Astrocyte (in vitro differentiated cells and primary cell): ENCODE measurements around the gene PLP2. TPM values are rescaled to one million over a fixed set of nuclear protein-coding genes. Genes with fewer than 3 reads are reported as not detected.

ENCODE experiments used
- DNase-seq: peaks from one replicate; pipeline ENCODE4 v3.0.0-alpha.2; 2010; ENCODE audit warnings: low read depth
- FAIRE-seq: peaks from 2 replicates; lab custom pipeline; 2011; peaks lifted over from hg19 to GRCh38; lab: Jason Lieb, UNC
- H2AFZ ChIP-seq: 2 replicates; pipeline ENCODE4 v1.6.0; 2012; ENCODE audit warnings: low read depth, low read length, inconsistent platforms
- H3K27ac ChIP-seq: 2 replicates; pipeline ENCODE4 v1.5.1; 2011; ENCODE audit warnings: low read depth, low read length, inconsistent platforms
- H3K27me3 ChIP-seq: 2 replicates; pipeline ENCODE4 v1.6.0; 2011; ENCODE audit warnings: low read length, inconsistent platforms; ENCODE audit not compliant: insufficient read depth
- H3K36me3 ChIP-seq: 2 replicates; pipeline ENCODE4 v1.5.1; 2011; ENCODE audit warnings: low read length, inconsistent platforms; ENCODE audit not compliant: insufficient read depth
- H3K4me1 ChIP-seq: 2 replicates; pipeline ENCODE4 v1.5.1; 2011; ENCODE audit warnings: low read length, inconsistent platforms; ENCODE audit not compliant: insufficient read depth
- H3K4me2 ChIP-seq: 2 replicates; pipeline ENCODE4 v1.6.0; 2012; ENCODE audit warnings: low read length, inconsistent platforms
- H3K4me3 ChIP-seq: 2 replicates; pipeline ENCODE4 v1.5.1; 2011; ENCODE audit warnings: low read depth, mild to moderate bottlenecking, low read length, inconsistent platforms; ENCODE audit not compliant: insufficient read depth
- H3K79me2 ChIP-seq: 2 replicates; pipeline ENCODE4 v1.6.0; 2012; ENCODE audit warnings: mild to moderate bottlenecking, low read length, inconsistent platforms; ENCODE audit not compliant: insufficient read depth
- H3K9ac ChIP-seq: 2 replicates; pipeline ENCODE4 v1.6.0; 2012; ENCODE audit warnings: mild to moderate bottlenecking, low read length, inconsistent platforms
- H3K9me3 ChIP-seq: 2 replicates; pipeline ENCODE4 v1.5.1; 2012; ENCODE audit warnings: low read depth, mild to moderate bottlenecking, low read length, inconsistent platforms; ENCODE audit not compliant: insufficient read depth
- H4K20me1 ChIP-seq: 2 replicates; pipeline ENCODE4 v1.6.0; 2012; ENCODE audit warnings: low read length, inconsistent platforms; ENCODE audit not compliant: insufficient read depth
- H3K27ac Mint-ChIP-seq: one replicate; pipeline ENCODE4 v1.8.0; 2021; ENCODE audit warnings: mild to moderate bottlenecking, mixed read lengths; ENCODE audit not compliant: unreplicated experiment
- H3K27me3 Mint-ChIP-seq: one replicate; pipeline ENCODE4 v1.8.0; 2021; ENCODE audit warnings: low read depth, mixed read lengths; ENCODE audit not compliant: unreplicated experiment
- H3K36me3 Mint-ChIP-seq: one replicate; pipeline ENCODE4 v1.8.0; 2021; ENCODE audit warnings: low read depth, mixed read lengths; ENCODE audit not compliant: unreplicated experiment
- H3K4me1 Mint-ChIP-seq: one replicate; pipeline ENCODE4 v1.8.0; 2021; ENCODE audit warnings: low read depth, mixed read lengths; ENCODE audit not compliant: unreplicated experiment
- H3K4me3 Mint-ChIP-seq: one replicate; pipeline ENCODE4 v1.8.0; 2021; ENCODE audit warnings: mild to moderate bottlenecking, moderate library complexity, mixed read lengths; ENCODE audit not compliant: unreplicated experiment
- H3K9me3 Mint-ChIP-seq: one replicate; pipeline ENCODE4 v1.8.0; 2021; ENCODE audit warnings: mild to moderate bottlenecking, mixed read lengths; ENCODE audit not compliant: unreplicated experiment
- CTCF ChIP-seq: IDR thresholded peaks from 2 replicates; pipeline ENCODE4 v1.5.1; 2011; ENCODE audit warnings: low read depth, mild to moderate bottlenecking, inconsistent platforms, low read length, moderate library complexity; ENCODE audit not compliant: insufficient read depth
- EZH2 ChIP-seq: IDR thresholded peaks from 2 replicates; pipeline ENCODE4 v1.6.1; 2012; ENCODE audit warnings: mild to moderate bottlenecking, low read length, inconsistent platforms; ENCODE audit not compliant: insufficient read depth
- total RNA-seq: library from RNA; stranded (reverse); gene quantifications from 2 replicates; pipeline ENCODE4 v1.2.1, GENCODE V29; 2021

The PLP2 gene
- total RNA-seq, 1 donor from 2014 or later, result 109 TPM

GRCh38 chrX:49137492-49137891 is 34.2 kb upstream of the PLP2 start:
- Histone ChIP-seq H3K4me3 (no peak overlapping the region), H4K20me1 (no peaks in the 10 kb centered on the region), H3K9me3 (no peaks in the 10 kb centered on the region), H3K36me3 (no peaks in the 10 kb centered on the region), H3K4me1 (no peaks in the 10 kb centered on the region), H3K27ac (no peak overlapping the region), H3K9ac (no peak overlapping the region), H3K4me2 (no peak overlapping the region), H2AFZ (no peak overlapping the region), H3K79me2 (no peaks in the 10 kb centered on the region), H3K27me3 (no peaks in the 10 kb centered on the region)
- FAIRE-seq, result no peak
- Mint-ChIP-seq H3K9me3 (peaks cover 3% of the 10 kb centered on the region), H3K27ac (no peak overlapping the region), H3K4me3 (no peak overlapping the region), H3K27me3 (no peaks in the 10 kb centered on the region), H3K4me1 (no peaks in the 10 kb centered on the region), H3K36me3 (no peaks in the 10 kb centered on the region)
- no peak for TF ChIP-seq EZH2
- TF ChIP-seq CTCF, result no peak
- no peak for DNase-seq

- Histone ChIP-seq H3K4me3 (no peak overlapping the region), H3K9me3 (no peaks in the 10 kb centered on the region)
- no peak overlapping the region for H3K27ac Mint-ChIP-seq
These were observed 32.0 kb upstream of the PLP2 start for GRCh38 chrX:49139713-49140112.

More at GRCh38 chrX:49139713-49140112, 32.0 kb upstream of the PLP2 start:
- H3K4me1 ChIP-seq, result no peaks in the 10 kb centered on the region
- no peaks in the 10 kb centered on the region for H3K79me2 ChIP-seq
- no peak overlapping the region for H3K9ac ChIP-seq
- no peaks in the 10 kb centered on the region for H3K4me1 Mint-ChIP-seq
- H2AFZ ChIP-seq, result no peak overlapping the region
- H3K9me3 Mint-ChIP-seq, result peaks cover 3% of the 10 kb centered on the region
- H3K27me3 Mint-ChIP-seq, result no peaks in the 10 kb centered on the region
- no peaks in the 10 kb centered on the region for H3K36me3 ChIP-seq
- H3K4me2 ChIP-seq, result no peak overlapping the region
- H3K27me3 ChIP-seq, result no peaks in the 10 kb centered on the region
- no peak overlapping the region for H3K27ac ChIP-seq
- H4K20me1 ChIP-seq, result no peaks in the 10 kb centered on the region
- H3K36me3 Mint-ChIP-seq, result peaks cover 2% of the 10 kb centered on the region
- DNase-seq (no peak), FAIRE-seq (no peak)
- H3K4me3 Mint-ChIP-seq, result no peak overlapping the region
- TF ChIP-seq CTCF, result no peak
- no peak for TF ChIP-seq EZH2
